K562 (cell line): Measurements from ENCODE around the gene TPD52L2. TPM values are rescaled to one million over a fixed set of nuclear protein-coding genes. Genes with fewer than 3 reads are reported as not detected.

Source experiments
- ATAC-seq: fragments of 200-7000 bp; cut with Tn5 transposase; 3 replicates; pipeline ENCODE4 v1.9.1; 2020; ENCODE audit warnings: moderate library complexity
- BruUV-seq: library from RNA; stranded (reverse); fragments of 400-500 nt; replicated peaks from 2 replicates; lab custom pipeline; 2021; lab: Mats Ljungman, UMichigan
- CTCF ChIA-PET: fragments of 300-600 bp; formaldehyde crosslinking; extraction: SDS; loops from one replicate; lab custom pipeline; 2021; ENCODE audit warnings: low intra/inter-chr PET ratio; lab: Yijun Ruan, JAX
- POLR2A ChIA-PET: fragments of 300-600, 350-650 bp; sonication (Branson Sonifier 250); formaldehyde crosslinking; extraction: SDS; loops from one replicate; lab custom pipeline; 2021; ENCODE audit warnings: antibody characterized with exemption, inconsistent platforms; lab: Yijun Ruan, JAX
- DNase-seq, 4 experiments: peaks; one replicate each; pipeline versions ENCODE4 v3.0.0 to v3.0.0-alpha.2; 2011 to 2018; ENCODE audit warnings: low spot score in 3 of 4, mixed read lengths in 3 of 4; ENCODE audit errors: extremely low read depth in 1 of 4
- FAIRE-seq: peaks from 2 replicates; lab custom pipeline; 2011; peaks lifted over from hg19 to GRCh38; lab: Jason Lieb, UNC
- H2AFZ ChIP-seq: 2 replicates; pipeline ENCODE4 v1.6.0; 2011; ENCODE audit warnings: low read depth, low read length, control low read depth, inconsistent platforms
- H3K27ac ChIP-seq: fragments of 200-600 bp; 3 replicates; pipeline ENCODE4 v1.8.0; 2011; ENCODE audit warnings: low read depth, mild to moderate bottlenecking, control low read depth, inconsistent platforms, low read length, moderate library complexity, mixed read lengths; ENCODE audit errors: extremely low read depth
- H3K27me3 ChIP-seq, 2 experiments: fragments of 300-600 bp in 1 of 2; 2 replicates in 1 of 2; 3 replicates in 1 of 2; pipeline versions ENCODE4 v1.6.0 to v1.8.0; 2011; ENCODE audit warnings: inconsistent platforms in 2 of 2, low read length in 2 of 2, mild to moderate bottlenecking in 1 of 2, mixed read lengths in 1 of 2, moderate library complexity in 1 of 2; ENCODE audit not compliant: control insufficient read depth in 2 of 2, insufficient read depth in 2 of 2
- H3K36me3 ChIP-seq: fragments of 300-600 bp; 3 replicates; pipeline ENCODE4 v1.8.0; 2011; ENCODE audit warnings: mild to moderate bottlenecking, low read length, inconsistent platforms; ENCODE audit not compliant: control insufficient read depth, insufficient read depth
- H3K4me1 ChIP-seq, 2 experiments: fragments of 200-600 bp in 1 of 2; replicated peaks in 1 of 2; 2 replicates in 1 of 2; 3 replicates in 1 of 2; pipeline versions ENCODE4 v1.5.1 to v1.8.0; 2011; ENCODE audit warnings: inconsistent platforms in 2 of 2, low read length in 2 of 2, mild to moderate bottlenecking in 1 of 2, mixed read lengths in 1 of 2, moderate library complexity in 1 of 2; ENCODE audit not compliant: control insufficient read depth in 2 of 2, insufficient read depth in 2 of 2
- H3K4me2 ChIP-seq: 2 replicates; pipeline ENCODE4 v1.6.1; 2011; ENCODE audit warnings: low read length, control low read depth, inconsistent platforms, mixed read lengths; ENCODE audit not compliant: insufficient read depth
- H3K4me3 ChIP-seq: fragments of 200-600 bp; sonication (generic), shearing (Covaris generic); 2 replicates; pipeline ENCODE4 v1.5.1; 2016; ENCODE audit warnings: control low read depth, inconsistent platforms
- H3K79me2 ChIP-seq: fragments of 200-600 bp; 3 replicates; pipeline ENCODE4 v1.8.0; 2011; ENCODE audit warnings: low read length, inconsistent platforms; ENCODE audit not compliant: control insufficient read depth, insufficient read depth
- H3K9ac ChIP-seq, 2 experiments: 2 replicates each; pipeline versions ENCODE4 v1.6.0 to v1.6.1; 2011; ENCODE audit warnings: low read depth in 2 of 2, low read length in 2 of 2, control low read depth in 1 of 2, inconsistent platforms in 1 of 2, mild to moderate bottlenecking in 1 of 2, mixed read lengths in 1 of 2; ENCODE audit not compliant: insufficient read depth in 1 of 2
- H3K9me1 ChIP-seq: one replicate; pipeline ENCODE4 v1.6.0; 2011; ENCODE audit warnings: inconsistent platforms, mild to moderate bottlenecking, low read length, moderate library complexity; ENCODE audit not compliant: control insufficient read depth, insufficient read depth
- H3K9me3 ChIP-seq: replicated peaks from 2 replicates; pipeline ENCODE4 v1.5.1; 2011; ENCODE audit warnings: low read depth, low read length, inconsistent platforms; ENCODE audit not compliant: control insufficient read depth, insufficient read depth
- H4K20me1 ChIP-seq: replicated peaks from 2 replicates; pipeline ENCODE4 v1.6.1; 2011; ENCODE audit warnings: low read length, inconsistent platforms, mixed read lengths; ENCODE audit not compliant: control insufficient read depth, insufficient read depth
- CTBP1 ChIP-seq: fragments of 450-650 bp; IDR thresholded peaks from 2 replicates; pipeline ENCODE4 v1.6.1; 2016; ENCODE audit warnings: borderline replicate concordance
- SAFB2 ChIP-seq: fragments of 200-400 bp; formaldehyde crosslinking; IDR thresholded peaks from 2 replicates; pipeline ENCODE4 v1.6.1; 2018; ENCODE audit warnings: borderline replicate concordance, low read length, low read depth, moderate library complexity; ENCODE audit not compliant: severe bottlenecking
- SMC3 ChIP-seq: conservative IDR thresholded peaks from 2 replicates; pipeline ENCODE4 v1.6.1; 2011; ENCODE audit warnings: low read depth, low read length, improper control_type of control experiment; ENCODE audit not compliant: insufficient read depth
- TAF1 ChIP-seq: IDR thresholded peaks from 2 replicates; pipeline ENCODE4 v1.6.1; 2011; ENCODE audit warnings: mild to moderate bottlenecking, low read length, moderate library complexity; ENCODE audit not compliant: insufficient read depth, control insufficient read depth, severe bottlenecking; ENCODE audit errors: extremely low read depth
- TFAM ChIP-seq: fragments of 250-450 bp; sonication (Bioruptor Pico); conservative IDR thresholded peaks from 2 replicates; pipeline ENCODE4 v1.5.0; 2021; ENCODE audit warnings: mild to moderate bottlenecking, moderate library complexity
- ZBTB8A ChIP-seq: fragments of 450-650 bp; IDR thresholded peaks from 2 replicates; pipeline ENCODE4 v1.6.1; 2018; ENCODE audit warnings: mild to moderate bottlenecking, moderate library complexity; ENCODE audit not compliant: partially characterized antibody
- ZNF436 ChIP-seq: fragments of 250-450, 450-650 bp; sonication (Bioruptor Pico); formaldehyde crosslinking; IDR thresholded peaks from 2 replicates; pipeline ENCODE4 v1.7.0; 2020; ENCODE audit warnings: mild to moderate bottlenecking
- ZNF57 ChIP-seq: fragments of 450-650 bp; formaldehyde crosslinking; IDR thresholded peaks from 2 replicates; pipeline ENCODE4 v1.4.0; 2020; ENCODE audit warnings: mild to moderate bottlenecking, moderate library complexity
- ZNF586 ChIP-seq: fragments of 450-650 bp; formaldehyde crosslinking; conservative IDR thresholded peaks from 2 replicates; pipeline ENCODE4 v1.4.0; 2020; ENCODE audit warnings: mild to moderate bottlenecking, moderate library complexity
- WGBS: fragments of 100-300 bp; shearing (Covaris generic); methylation state at CpG from one replicate; pipeline ENCODE4 v1.1.6; 2016; ENCODE audit warnings: low coverage, mixed read lengths; ENCODE audit not compliant: insufficient coverage; ENCODE audit errors: missing lambda C conversion rate; 5-methylcytosine and 5-hydroxymethylcytosine counted together
- in situ Hi-C: fragments of 300-500 bp; cut with MboI; formaldehyde crosslinking; loops from 4 replicates; pipeline ENCODE4 v1.15.0; 2018; ENCODE audit warnings: inconsistent platforms, mixed read lengths
- intact Hi-C: fragments of 100-400 bp; cut with micrococcal nuclease; formaldehyde crosslinking; loops from 2 replicates; pipeline ENCODE4 v1.14.2; 2022
- polyA plus RNA-seq, 8 experiments: library from polyadenylated mRNA; depleted of rRNA in 4 of 8; stranded (reverse) in 5 of 8; unstranded in 3 of 8; fragments of >200 nt; fragmentation: Nextera tagmentation in 2 of 8; fragmentation: Illumina TruSeq in 1 of 8; extraction: Ambion mirVana in 2 of 8; extraction: Trizol in 1 of 8; gene quantifications; 2 replicates each; pipeline versions ENCODE4 v1.2.1 to v1.2.3, GENCODE V29; 2011 to 2014; ENCODE audit warnings: inconsistent platforms in 1 of 8, missing spikeins in 1 of 8
- total RNA-seq, 7 experiments: library from RNA; depleted of rRNA in 6 of 7; stranded (reverse); fragments of >200 nt in 6 of 7; fragmentation: Illumina TruSeq in 2 of 7; extraction: Trizol in 2 of 7; gene quantifications; 2 replicates each; pipeline versions ENCODE4 v1.2.1 to v1.2.3, GENCODE V29; 2011 to 2021; ENCODE audit warnings: low replicate concordance in 1 of 7
- TF ChIP-seq, protein P1 (sequence below): sonication (generic); formaldehyde crosslinking; IDR thresholded peaks from 2 replicates; pipeline ENCODE4 v1.9.0; 2022; ENCODE audit warnings: mild to moderate bottlenecking, missing genetic modification reagents
- TF ChIP-seq, protein P2 (sequence below), 2 experiments: IDR thresholded peaks; 2 replicates each; pipeline ENCODE4 v1.6.1; 2011; ENCODE audit warnings: borderline replicate concordance in 1 of 2, control low read depth in 1 of 2, low read depth in 1 of 2, low read length in 1 of 2, mild to moderate bottlenecking in 1 of 2, mixed read lengths in 1 of 2, moderate library complexity in 1 of 2; ENCODE audit not compliant: insufficient read depth in 1 of 2, insufficient read length in 1 of 2, poor library complexity in 1 of 2, severe bottlenecking in 1 of 2; ENCODE audit errors: extremely low read depth in 1 of 2

TPD52L2 gene
- total and polyA plus RNA-seq, 9 of the 15 experiments (the other 6 are each of a cell fraction or from before 2014, with no cell fraction given) = 1.9 to 117 (median 74.6) TPM

DNA sequence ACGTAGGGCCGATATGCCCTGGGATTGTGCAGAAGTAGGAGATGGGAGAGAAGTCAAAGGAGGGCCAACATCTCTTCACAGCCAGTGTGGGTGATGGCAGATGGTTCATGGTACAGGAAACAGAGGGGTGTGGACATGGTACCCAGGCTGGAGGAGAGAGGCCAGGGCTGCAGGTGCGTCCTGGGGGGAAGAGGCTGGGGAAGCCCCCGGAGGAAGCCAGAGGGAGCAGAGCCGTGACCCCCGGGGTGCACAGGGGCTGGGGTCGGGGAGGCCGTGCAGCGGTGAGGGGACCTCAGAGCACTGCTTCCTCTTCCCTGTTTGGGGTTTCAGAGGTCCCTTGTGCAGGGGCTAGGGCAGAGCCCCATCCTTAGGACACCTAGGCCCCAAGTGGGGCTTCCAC, 22.8 kb upstream of the TPD52L2 start:
- TF ChIP-seq TAF1 (no peak), ZNF57 (CRISPR knock-in tag) (no peak), SAFB2 (no peak), SMC3 (no peak), ZBTB8A (no peak), ZNF586 (CRISPR knock-in tag) (no peak), ZNF436 (no peak), TFAM (CRISPR knock-in tag) (no peak), CTBP1 (no peak)
- TF ChIP-seq, protein P1, sequence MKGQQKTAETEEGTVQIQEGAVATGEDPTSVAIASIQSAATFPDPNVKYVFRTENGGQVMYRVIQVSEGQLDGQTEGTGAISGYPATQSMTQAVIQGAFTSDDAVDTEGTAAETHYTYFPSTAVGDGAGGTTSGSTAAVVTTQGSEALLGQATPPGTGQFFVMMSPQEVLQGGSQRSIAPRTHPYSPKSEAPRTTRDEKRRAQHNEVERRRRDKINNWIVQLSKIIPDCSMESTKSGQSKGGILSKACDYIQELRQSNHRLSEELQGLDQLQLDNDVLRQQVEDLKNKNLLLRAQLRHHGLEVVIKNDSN (CRISPR knock-in tag) = no peak
- TF ChIP-seq, protein P2, sequence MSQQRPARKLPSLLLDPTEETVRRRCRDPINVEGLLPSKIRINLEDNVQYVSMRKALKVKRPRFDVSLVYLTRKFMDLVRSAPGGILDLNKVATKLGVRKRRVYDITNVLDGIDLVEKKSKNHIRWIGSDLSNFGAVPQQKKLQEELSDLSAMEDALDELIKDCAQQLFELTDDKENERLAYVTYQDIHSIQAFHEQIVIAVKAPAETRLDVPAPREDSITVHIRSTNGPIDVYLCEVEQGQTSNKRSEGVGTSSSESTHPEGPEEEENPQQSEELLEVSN (IDR thresholded peaks at IDR 0.05; ENCODE audit: borderline replicate concordance in 1 of 2, extremely low read depth in 1 of 2, insufficient read depth in 1 of 2, insufficient read length in 1 of 2, low read depth in 1 of 2, low read length in 1 of 2, poor library complexity in 1 of 2, severe bottlenecking in 1 of 2) = no peak
- Histone ChIP-seq H3K9me1 (peaks cover 2% of the 10 kb centered on the region), H3K4me1 (peaks cover 12 to 47% of the 10 kb centered on the region in 2 experiments), H2AFZ (no peak overlapping the region), H3K4me2 (no peak overlapping the region), H3K36me3 (no peaks in the 10 kb centered on the region), H4K20me1 (no peaks in the 10 kb centered on the region), H3K9me3 (no peaks in the 10 kb centered on the region), H3K9ac (no peak overlapping the region; a peak in 1 of 4 replicates), H3K79me2 (no peaks in the 10 kb centered on the region; the same call in 2 of the 3 replicates), H3K4me3 (no peak overlapping the region), H3K27me3 (no peaks in the 10 kb centered on the region), H3K27ac (no peak overlapping the region)
- POLR2A ChIA-PET = interaction anchor here (0.6 kb wide), 1 partner anchor 20 kb away, joined by 3 read pairs; no protein-coding TSS in a partner anchor
- FAIRE-seq (no peak), DNase-seq (no peak), ATAC-seq (no peak)
- CTCF ChIA-PET = no interaction called here
- intact Hi-C loops = no loop called here
- in situ Hi-C loops = no loop called here
- 26% methylated on average over 9 of the region's 9 CpGs for WGBS
- no TSS peak for BruUV-seq
